ENCODE data around the gene TMX4. TPM values are rescaled to one million over a fixed set of nuclear protein-coding genes. Genes with fewer than 3 reads are reported as not detected.

The TMX4 gene, protein sequence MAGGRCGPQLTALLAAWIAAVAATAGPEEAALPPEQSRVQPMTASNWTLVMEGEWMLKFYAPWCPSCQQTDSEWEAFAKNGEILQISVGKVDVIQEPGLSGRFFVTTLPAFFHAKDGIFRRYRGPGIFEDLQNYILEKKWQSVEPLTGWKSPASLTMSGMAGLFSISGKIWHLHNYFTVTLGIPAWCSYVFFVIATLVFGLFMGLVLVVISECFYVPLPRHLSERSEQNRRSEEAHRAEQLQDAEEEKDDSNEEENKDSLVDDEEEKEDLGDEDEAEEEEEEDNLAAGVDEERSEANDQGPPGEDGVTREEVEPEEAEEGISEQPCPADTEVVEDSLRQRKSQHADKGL
- 10 to 100 TPM; 12.4 to 50.5 (median 31.5) TPM for total RNA-seq

DNA sequence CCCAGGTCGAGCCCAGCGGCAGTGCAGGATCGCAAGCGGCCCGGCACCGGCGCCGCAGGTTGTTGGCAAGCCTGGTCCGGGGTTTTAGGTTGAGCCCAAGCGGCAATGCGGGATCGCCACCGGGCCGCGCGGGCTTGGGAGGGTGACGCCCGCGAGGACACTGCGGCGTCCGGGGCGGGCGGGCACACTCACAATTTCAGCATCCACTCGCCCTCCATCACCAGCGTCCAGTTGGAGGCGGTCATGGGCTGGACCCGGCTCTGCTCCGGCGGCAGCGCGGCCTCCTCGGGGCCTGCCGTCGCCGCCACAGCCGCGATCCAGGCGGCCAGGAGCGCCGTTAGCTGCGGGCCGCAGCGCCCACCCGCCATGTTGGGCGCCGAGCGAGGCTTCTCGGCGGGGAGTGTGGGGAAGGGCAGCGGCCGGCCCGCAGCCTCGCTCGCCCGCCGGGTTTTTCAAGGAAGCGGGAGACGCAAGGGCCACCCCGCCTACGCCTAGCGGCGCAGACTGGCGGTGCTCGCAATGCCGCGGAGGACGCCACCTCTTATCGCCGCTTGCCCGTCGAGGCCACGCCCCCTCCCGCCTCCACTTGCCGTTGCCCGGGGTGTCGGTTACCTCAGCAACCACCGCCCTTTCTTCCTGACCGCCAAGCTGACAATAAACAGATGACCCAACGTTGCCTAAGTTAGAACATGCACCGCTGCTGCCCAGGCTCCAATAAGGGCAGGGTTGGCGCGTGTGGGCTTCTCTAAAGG lies at the start of gene TMX4:
TMX4 (minus strand) TSS at position 516 of the 752 bp plus-strand sequence; CDS start at position 368, 148 bp downstream.
- ATAC-seq (ENCODE audit: low FRiP score in 2 of 2) (peak; percentile 97 to 99), DNase-seq (peak; percentile 99)
- Histone ChIP-seq H3K27me3 (no peaks in the 10 kb centered on the region), H3K9me3 (no peaks in the 10 kb centered on the region), H3K36me3 (no peaks in the 10 kb centered on the region), H3K4me1 (peaks cover 8 to 16% (median 13%) of the 10 kb centered on the region in 4 donors), H3K4me3 (peak within 1 kb of the TSS; percentile 73 to 94 (median 94)), H3K27ac (peak within 1 kb of the TSS; percentile 98 to 99 (median 98))
- TF ChIP-seq EP300 (IDR thresholded peaks at IDR 0.05) (no peak), POLR2AphosphoS5 (IDR thresholded peaks at IDR 0.05) (peak; percentile 89 to 99), POLR2A (IDR thresholded peaks at IDR 0.05) (peak in 3 of 4 donors; percentile 90 to 97 (median 94))
- TF ChIP-seq, protein P1, sequence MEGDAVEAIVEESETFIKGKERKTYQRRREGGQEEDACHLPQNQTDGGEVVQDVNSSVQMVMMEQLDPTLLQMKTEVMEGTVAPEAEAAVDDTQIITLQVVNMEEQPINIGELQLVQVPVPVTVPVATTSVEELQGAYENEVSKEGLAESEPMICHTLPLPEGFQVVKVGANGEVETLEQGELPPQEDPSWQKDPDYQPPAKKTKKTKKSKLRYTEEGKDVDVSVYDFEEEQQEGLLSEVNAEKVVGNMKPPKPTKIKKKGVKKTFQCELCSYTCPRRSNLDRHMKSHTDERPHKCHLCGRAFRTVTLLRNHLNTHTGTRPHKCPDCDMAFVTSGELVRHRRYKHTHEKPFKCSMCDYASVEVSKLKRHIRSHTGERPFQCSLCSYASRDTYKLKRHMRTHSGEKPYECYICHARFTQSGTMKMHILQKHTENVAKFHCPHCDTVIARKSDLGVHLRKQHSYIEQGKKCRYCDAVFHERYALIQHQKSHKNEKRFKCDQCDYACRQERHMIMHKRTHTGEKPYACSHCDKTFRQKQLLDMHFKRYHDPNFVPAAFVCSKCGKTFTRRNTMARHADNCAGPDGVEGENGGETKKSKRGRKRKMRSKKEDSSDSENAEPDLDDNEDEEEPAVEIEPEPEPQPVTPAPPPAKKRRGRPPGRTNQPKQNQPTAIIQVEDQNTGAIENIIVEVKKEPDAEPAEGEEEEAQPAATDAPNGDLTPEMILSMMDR (IDR thresholded peaks at IDR 0.05): peak; percentile 23 to 98 (median 80)
- WGBS, 2 donors: 0% methylated on average over 9 to 35 of the region's 83 CpGs

DNA sequence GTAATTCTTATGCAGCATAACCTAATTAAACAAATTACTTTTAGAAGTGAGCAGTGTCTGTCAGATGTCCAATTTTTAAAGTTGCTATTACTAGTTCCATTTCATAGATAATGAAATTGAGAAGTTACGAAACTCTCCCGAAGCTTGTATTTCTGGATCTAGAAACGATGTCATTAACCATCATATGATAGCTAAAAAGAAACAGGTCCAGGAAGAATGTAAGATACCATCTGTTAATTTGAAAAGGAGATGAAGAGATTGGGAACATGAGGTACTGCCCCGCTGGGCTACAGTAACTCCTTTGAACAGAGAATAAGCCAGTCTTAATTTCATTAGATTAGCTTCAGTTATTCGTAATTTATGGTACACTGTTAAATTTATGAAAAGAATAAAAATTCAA lies 47.5 kb upstream of the TMX4 start:
- DNase-seq (no peak), ATAC-seq (ENCODE audit: low FRiP score in 2 of 2) (no peak)
- no peaks in the 10 kb centered on the region for H3K9me3 ChIP-seq
- no peak overlapping the region for H3K27ac ChIP-seq
- no peak for TF ChIP-seq POLR2A (IDR thresholded peaks at IDR 0.05)
- no peak for TF ChIP-seq POLR2AphosphoS5 (IDR thresholded peaks at IDR 0.05)
- TF ChIP-seq, protein P1 (IDR thresholded peaks at IDR 0.05): no peak
- TF ChIP-seq EP300 (IDR thresholded peaks at IDR 0.05): no peak
- H3K4me3 ChIP-seq: no peak overlapping the region
- H3K36me3 ChIP-seq: no peaks in the 10 kb centered on the region
- no peaks in the 10 kb centered on the region for H3K4me1 ChIP-seq
- 82 to 87% methylated on average over 5 of the region's 5 CpGs for WGBS, 2 donors
- H3K27me3 ChIP-seq: no peaks in the 10 kb centered on the region

DNA sequence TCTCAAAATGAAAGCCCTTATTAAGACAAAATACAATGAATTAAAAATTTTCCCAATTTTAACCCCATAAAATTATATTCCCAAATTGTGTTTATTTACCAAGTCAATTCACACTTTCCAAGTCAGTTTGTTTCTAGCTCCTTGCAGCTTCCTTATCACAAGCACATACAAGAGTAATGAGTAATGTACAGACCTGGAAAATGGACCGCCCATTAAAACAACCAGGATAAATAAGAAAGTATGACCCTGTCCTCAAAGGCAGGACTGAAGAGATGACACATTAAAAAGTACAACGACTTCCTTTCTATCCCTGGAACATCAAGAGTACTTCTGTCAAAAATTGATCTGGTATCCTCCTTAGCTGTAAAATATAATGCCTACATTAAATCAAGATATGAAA lies 47.1 kb upstream of the TMX4 start:
- H3K36me3 ChIP-seq: no peaks in the 10 kb centered on the region
- no peak overlapping the region for H3K27ac ChIP-seq
- DNase-seq (no peak), ATAC-seq (ENCODE audit: low FRiP score in 2 of 2) (no peak)
- no peak overlapping the region for H3K4me3 ChIP-seq
- no peaks in the 10 kb centered on the region for H3K4me1 ChIP-seq
- WGBS, 2 donors: 84 to 94% methylated on average over 2 of the region's 2 CpGs
- no peak for TF ChIP-seq EP300 (IDR thresholded peaks at IDR 0.05)
- TF ChIP-seq POLR2AphosphoS5 (IDR thresholded peaks at IDR 0.05): no peak
- TF ChIP-seq, protein P1 (IDR thresholded peaks at IDR 0.05): no peak
- no peak for TF ChIP-seq POLR2A (IDR thresholded peaks at IDR 0.05)
- no peaks in the 10 kb centered on the region for H3K9me3 ChIP-seq
- no peaks in the 10 kb centered on the region for H3K27me3 ChIP-seq

DNA sequence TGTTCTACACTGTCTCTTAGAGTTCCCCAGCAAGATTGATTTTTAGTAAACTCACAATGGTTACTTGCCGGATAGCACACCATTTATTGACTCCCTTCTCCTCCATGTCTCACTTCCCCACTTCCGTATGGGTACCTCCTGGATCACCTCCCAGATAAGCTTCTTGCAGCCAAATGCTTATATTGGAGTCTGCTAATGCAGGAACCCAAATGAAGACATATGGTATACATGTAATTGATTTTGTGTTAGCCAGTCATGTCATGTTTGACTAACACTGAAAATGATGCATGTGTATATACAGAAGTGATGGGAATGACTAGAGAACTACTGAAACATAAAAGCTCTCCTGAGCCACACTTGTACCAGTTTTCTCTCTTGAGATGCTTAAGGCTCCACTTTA lies 46.1 kb upstream of the TMX4 start:
- Histone ChIP-seq H3K36me3 (no peaks in the 10 kb centered on the region), H3K27ac (no peak overlapping the region), H3K27me3 (no peaks in the 10 kb centered on the region), H3K9me3 (no peaks in the 10 kb centered on the region), H3K4me3 (no peak overlapping the region), H3K4me1 (no peaks in the 10 kb centered on the region)
- ATAC-seq (ENCODE audit: low FRiP score in 2 of 2) (no peak), DNase-seq (no peak)
- WGBS, 2 donors: 94% methylated on average over 2 of the region's 2 CpGs
- TF ChIP-seq EP300 (IDR thresholded peaks at IDR 0.05) (no peak), POLR2A (IDR thresholded peaks at IDR 0.05) (no peak), POLR2AphosphoS5 (IDR thresholded peaks at IDR 0.05) (no peak)
- TF ChIP-seq, protein P1 (IDR thresholded peaks at IDR 0.05): no peak

Measured in upper lobe of left lung (tissue), 6 donors.